ENCODE measurements around the gene KRTAP10-9. TPM values are rescaled to one million over a fixed set of nuclear protein-coding genes. Genes with fewer than 3 reads are reported as not detected.
"Not testable (repeated sequence)": the region's sequence is repeated elsewhere in the genome, so short reads cannot be mapped to it uniquely, and the experiment has no call there.

Gene KRTAP10-9
- polyA plus RNA-seq, 1 donor = not detected

GRCh38 chr21:44640761-44641160 is 13.9 kb downstream of the KRTAP10-9 start:
- no CpG with 5 or more reads among the region's 5 CpGs for WGBS (ENCODE audit: insufficient coverage, low lambda C conversion rate)
- H3K36me3 ChIP-seq (ENCODE audit: control insufficient read depth, insufficient read depth, low read length) = no peaks in the 10 kb centered on the region
- no peak for DNase-seq
- H3K27me3 ChIP-seq (ENCODE audit: control insufficient read depth, insufficient read depth, low read length) = no peaks in the 10 kb centered on the region
- H3K27ac ChIP-seq (ENCODE audit: low read length) = no peak overlapping the region
- H3K9me3 ChIP-seq (ENCODE audit: control insufficient read depth, low read depth, low read length) = no peaks in the 10 kb centered on the region
- no peak overlapping the region for H3K4me3 ChIP-seq (ENCODE audit: low read length)
- no peaks in the 10 kb centered on the region for H3K4me1 ChIP-seq (ENCODE audit: control insufficient read depth, insufficient read depth, low read length)

GRCh38 chr21:44643741-44644310 is 16.9 kb downstream of the KRTAP10-9 start:
- Histone ChIP-seq H3K36me3 (ENCODE audit: control insufficient read depth, insufficient read depth, low read length) (no peaks in the 10 kb centered on the region), H3K27me3 (ENCODE audit: control insufficient read depth, insufficient read depth, low read length) (no peaks in the 10 kb centered on the region), H3K4me1 (ENCODE audit: control insufficient read depth, insufficient read depth, low read length) (no peaks in the 10 kb centered on the region), H3K27ac (ENCODE audit: low read length) (no peak overlapping the region), H3K9me3 (ENCODE audit: control insufficient read depth, low read depth, low read length) (no peaks in the 10 kb centered on the region), H3K4me3 (ENCODE audit: low read length) (no peak overlapping the region)
- no peak for DNase-seq
- no CpG with 5 or more reads among the region's 14 CpGs for WGBS (ENCODE audit: insufficient coverage, low lambda C conversion rate)

GRCh38 chr21:44644878-44645277 is 18.0 kb downstream of the KRTAP10-9 start:
- Histone ChIP-seq H3K4me1 (ENCODE audit: control insufficient read depth, insufficient read depth, low read length) (no peaks in the 10 kb centered on the region), H3K4me3 (ENCODE audit: low read length) (no peak overlapping the region), H3K27ac (ENCODE audit: low read length) (no peak overlapping the region), H3K27me3 (ENCODE audit: control insufficient read depth, insufficient read depth, low read length) (no peaks in the 10 kb centered on the region), H3K36me3 (ENCODE audit: control insufficient read depth, insufficient read depth, low read length) (no peaks in the 10 kb centered on the region), H3K9me3 (ENCODE audit: control insufficient read depth, low read depth, low read length) (no peaks in the 10 kb centered on the region)
- no peak for DNase-seq
- WGBS (ENCODE audit: insufficient coverage, low lambda C conversion rate) = 50% methylated on average over 2 of the region's 2 CpGs

- WGBS (ENCODE audit: insufficient coverage, low lambda C conversion rate) = no CpG with 5 or more reads among the region's 21 CpGs
- not testable (repeated sequence) for DNase-seq; H3K36me3 ChIP-seq (ENCODE audit: control insufficient read depth, insufficient read depth, low read length); H3K27ac ChIP-seq (ENCODE audit: low read length); H3K27me3 ChIP-seq (ENCODE audit: control insufficient read depth, insufficient read depth, low read length); H3K4me1 ChIP-seq (ENCODE audit: control insufficient read depth, insufficient read depth, low read length); H3K4me3 ChIP-seq (ENCODE audit: low read length); H3K9me3 ChIP-seq (ENCODE audit: control insufficient read depth, low read depth, low read length)
These were observed 19.7 kb downstream of the KRTAP10-9 start, which contains the start of gene KRTAP10-11 for GRCh38 chr21:44646366-44647221. Gene KRTAP10-11, plus strand, starts transcription at chr21:44646414. Its CDS starts 45 bp downstream, at chr21:44646459.

- no peak for DNase-seq
- Histone ChIP-seq H3K36me3 (ENCODE audit: control insufficient read depth, insufficient read depth, low read length) (no peaks in the 10 kb centered on the region), H3K27me3 (ENCODE audit: control insufficient read depth, insufficient read depth, low read length) (no peaks in the 10 kb centered on the region), H3K27ac (ENCODE audit: low read length) (no peak overlapping the region), H3K4me3 (ENCODE audit: low read length) (no peak overlapping the region), H3K4me1 (ENCODE audit: control insufficient read depth, insufficient read depth, low read length) (no peaks in the 10 kb centered on the region), H3K9me3 (ENCODE audit: control insufficient read depth, low read depth, low read length) (no peaks in the 10 kb centered on the region)
- no CpG with 5 or more reads among the region's 8 CpGs for WGBS (ENCODE audit: insufficient coverage, low lambda C conversion rate)
These were observed 20.3 kb downstream of the KRTAP10-9 start for GRCh38 chr21:44647222-44647552.

GRCh38 chr21:44648557-44649311 is 21.8 kb downstream of the KRTAP10-9 start:
- Histone ChIP-seq H3K36me3 (ENCODE audit: control insufficient read depth, insufficient read depth, low read length) (no peaks in the 10 kb centered on the region), H3K4me3 (ENCODE audit: low read length) (no peak overlapping the region), H3K4me1 (ENCODE audit: control insufficient read depth, insufficient read depth, low read length) (no peaks in the 10 kb centered on the region), H3K27me3 (ENCODE audit: control insufficient read depth, insufficient read depth, low read length) (no peaks in the 10 kb centered on the region), H3K9me3 (ENCODE audit: control insufficient read depth, low read depth, low read length) (no peaks in the 10 kb centered on the region), H3K27ac (ENCODE audit: low read length) (no peak overlapping the region)
- no CpG with 5 or more reads among the region's 33 CpGs for WGBS (ENCODE audit: insufficient coverage, low lambda C conversion rate)
- DNase-seq = no peak

- WGBS (ENCODE audit: insufficient coverage, low lambda C conversion rate) = no CpG with 5 or more reads among the region's 18 CpGs
- no peak overlapping the region for H3K4me3 ChIP-seq (ENCODE audit: low read length)
- DNase-seq = no peak
- H3K4me1 ChIP-seq (ENCODE audit: control insufficient read depth, insufficient read depth, low read length) = no peaks in the 10 kb centered on the region
- no peaks in the 10 kb centered on the region for H3K27me3 ChIP-seq (ENCODE audit: control insufficient read depth, insufficient read depth, low read length)
- no peak overlapping the region for H3K27ac ChIP-seq (ENCODE audit: low read length)
- H3K9me3 ChIP-seq (ENCODE audit: control insufficient read depth, low read depth, low read length) = no peaks in the 10 kb centered on the region
- no peaks in the 10 kb centered on the region for H3K36me3 ChIP-seq (ENCODE audit: control insufficient read depth, insufficient read depth, low read length)
These were observed 22.7 kb downstream of the KRTAP10-9 start for GRCh38 chr21:44649521-44650100.

GRCh38 chr21:44650265-44650972 is 23.5 kb downstream of the KRTAP10-9 start:
- no peaks in the 10 kb centered on the region for H3K9me3 ChIP-seq (ENCODE audit: control insufficient read depth, low read depth, low read length)
- H3K27me3 ChIP-seq (ENCODE audit: control insufficient read depth, insufficient read depth, low read length) = no peaks in the 10 kb centered on the region
- 88% methylated on average over 7 of the region's 20 CpGs for WGBS (ENCODE audit: insufficient coverage, low lambda C conversion rate)
- H3K4me1 ChIP-seq (ENCODE audit: control insufficient read depth, insufficient read depth, low read length) = no peaks in the 10 kb centered on the region
- H3K4me3 ChIP-seq (ENCODE audit: low read length) = no peak overlapping the region
- H3K27ac ChIP-seq (ENCODE audit: low read length) = no peak overlapping the region
- no peak for DNase-seq
- no peaks in the 10 kb centered on the region for H3K36me3 ChIP-seq (ENCODE audit: control insufficient read depth, insufficient read depth, low read length)

GRCh38 chr21:44650973-44651675 is 24.2 kb downstream of the KRTAP10-9 start:
- H3K36me3 ChIP-seq (ENCODE audit: control insufficient read depth, insufficient read depth, low read length) = no peaks in the 10 kb centered on the region
- no CpG with 5 or more reads among the region's 12 CpGs for WGBS (ENCODE audit: insufficient coverage, low lambda C conversion rate)
- H3K27me3 ChIP-seq (ENCODE audit: control insufficient read depth, insufficient read depth, low read length) = no peaks in the 10 kb centered on the region
- H3K4me3 ChIP-seq (ENCODE audit: low read length) = no peak overlapping the region
- DNase-seq = no peak
- H3K9me3 ChIP-seq (ENCODE audit: control insufficient read depth, low read depth, low read length) = no peaks in the 10 kb centered on the region
- H3K27ac ChIP-seq (ENCODE audit: low read length) = no peak overlapping the region
- H3K4me1 ChIP-seq (ENCODE audit: control insufficient read depth, insufficient read depth, low read length) = no peaks in the 10 kb centered on the region

Data from large intestine (tissue), 3 donors.